HFFc6 (cell line): ENCODE results near the gene TACC2. TPM values are rescaled to one million over a fixed set of nuclear protein-coding genes. Genes with fewer than 3 reads are reported as not detected.
A peak's percentile ranks its signal among the peaks of the same experiment; 100 is the strongest.

Experiments
- DNase-seq: peaks from one replicate; pipeline ENCODE4 v3.0.0-alpha.2; 2018
- H3K27ac Mint-ChIP-seq: 2 replicates; pipeline ENCODE4 v1.8.0; 2020; ENCODE audit warnings: mild to moderate bottlenecking, mixed read lengths
- H3K27me3 Mint-ChIP-seq: 2 replicates; pipeline ENCODE4 v1.8.0; 2021; ENCODE audit warnings: mild to moderate bottlenecking, moderate library complexity, mixed read lengths; ENCODE audit not compliant: insufficient read depth
- H3K36me3 Mint-ChIP-seq: 2 replicates; pipeline ENCODE4 v1.8.0; 2021; ENCODE audit warnings: low read depth, mixed read lengths
- H3K4me1 Mint-ChIP-seq: 2 replicates; pipeline ENCODE4 v1.8.0; 2020; ENCODE audit warnings: low read depth, mixed read lengths
- H3K4me3 Mint-ChIP-seq: 2 replicates; pipeline ENCODE4 v1.8.0; 2020; ENCODE audit warnings: mild to moderate bottlenecking, moderate library complexity, mixed read lengths
- H3K9me3 Mint-ChIP-seq: 2 replicates; pipeline ENCODE4 v1.8.0; 2020; ENCODE audit warnings: mild to moderate bottlenecking, mixed read lengths
- total RNA-seq, 6 experiments: library from RNA; stranded (reverse); fragmentation: NEBNext Ultra II Directional; extraction: Animal tissue kit (Norgen Biotek cat#: 25700); gene quantifications; 2 replicates in 1 of 6; 3 replicates in 5 of 6; pipeline ENCODE4 v1.2.3, GENCODE V29; 2021
- TF ChIP-seq, protein P1 (sequence below): fragments of 200-600 bp; sonication (generic); IDR thresholded peaks from 2 replicates; pipeline ENCODE4 v1.5.0; 2021; ENCODE audit warnings: antibody characterized with exemption, mild to moderate bottlenecking

TACC2 gene
- total RNA-seq, 6 experiments from 2014 or later: 15.9 to 19.5 (median 17.5) TPM

DNA sequence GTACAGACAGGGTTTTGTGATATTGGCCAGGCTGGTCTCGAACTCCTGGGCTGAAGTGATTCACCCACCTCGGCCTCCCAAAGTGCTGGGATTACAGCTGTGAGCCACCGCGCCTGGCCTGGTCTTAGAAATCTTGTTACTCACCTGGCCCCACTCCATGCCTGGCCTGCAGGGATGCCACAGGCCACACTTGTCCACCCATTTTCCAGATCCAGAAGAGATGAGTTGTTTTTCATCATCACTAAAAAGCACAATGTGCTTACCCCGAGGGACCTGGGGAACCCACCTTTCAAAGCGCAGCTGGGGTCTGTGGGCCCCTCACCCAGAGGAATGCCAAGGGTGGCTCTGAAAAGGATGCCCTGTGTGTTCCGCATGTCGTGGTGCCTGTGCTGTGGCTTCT is 134.2 kb downstream of the TACC2 start:
- Mint-ChIP-seq H3K4me3 (no peak overlapping the region), H3K27me3 (peaks cover 3% of the 10 kb centered on the region), H3K4me1 (peaks cover 31% of the 10 kb centered on the region), H3K9me3 (no peaks in the 10 kb centered on the region), H3K36me3 (peaks cover 10% of the 10 kb centered on the region; the same call in 1 of the 2 replicates), H3K27ac (no peak overlapping the region)
- TF ChIP-seq, protein P1, sequence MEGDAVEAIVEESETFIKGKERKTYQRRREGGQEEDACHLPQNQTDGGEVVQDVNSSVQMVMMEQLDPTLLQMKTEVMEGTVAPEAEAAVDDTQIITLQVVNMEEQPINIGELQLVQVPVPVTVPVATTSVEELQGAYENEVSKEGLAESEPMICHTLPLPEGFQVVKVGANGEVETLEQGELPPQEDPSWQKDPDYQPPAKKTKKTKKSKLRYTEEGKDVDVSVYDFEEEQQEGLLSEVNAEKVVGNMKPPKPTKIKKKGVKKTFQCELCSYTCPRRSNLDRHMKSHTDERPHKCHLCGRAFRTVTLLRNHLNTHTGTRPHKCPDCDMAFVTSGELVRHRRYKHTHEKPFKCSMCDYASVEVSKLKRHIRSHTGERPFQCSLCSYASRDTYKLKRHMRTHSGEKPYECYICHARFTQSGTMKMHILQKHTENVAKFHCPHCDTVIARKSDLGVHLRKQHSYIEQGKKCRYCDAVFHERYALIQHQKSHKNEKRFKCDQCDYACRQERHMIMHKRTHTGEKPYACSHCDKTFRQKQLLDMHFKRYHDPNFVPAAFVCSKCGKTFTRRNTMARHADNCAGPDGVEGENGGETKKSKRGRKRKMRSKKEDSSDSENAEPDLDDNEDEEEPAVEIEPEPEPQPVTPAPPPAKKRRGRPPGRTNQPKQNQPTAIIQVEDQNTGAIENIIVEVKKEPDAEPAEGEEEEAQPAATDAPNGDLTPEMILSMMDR: no peak
- DNase-seq: no peak

DNA sequence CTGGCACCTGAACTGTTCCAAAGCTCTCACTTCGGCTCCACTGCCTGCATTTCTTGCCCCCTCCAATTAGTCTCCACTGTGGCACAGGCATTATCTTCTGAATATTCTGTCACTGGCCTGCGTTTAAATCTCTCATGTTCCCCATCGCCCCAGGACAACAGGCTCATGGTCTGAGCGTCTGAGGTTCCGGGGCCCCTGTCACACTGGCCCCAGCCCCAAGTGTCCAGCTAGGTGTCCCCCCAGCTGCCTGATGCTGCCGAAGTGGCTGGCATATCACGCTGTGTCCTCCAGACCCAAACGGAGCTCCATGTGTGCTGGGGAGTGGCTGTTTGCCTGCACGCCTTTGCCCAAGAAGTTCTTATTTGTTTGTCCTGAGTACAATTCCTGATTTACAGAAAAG is 135.4 kb downstream of the TACC2 start:
- H3K4me3 Mint-ChIP-seq: no peak overlapping the region
- TF ChIP-seq, protein P1: no peak
- peaks cover 3% of the 10 kb centered on the region for H3K27me3 Mint-ChIP-seq
- DNase-seq: no peak
- peaks cover 28% of the 10 kb centered on the region for H3K4me1 Mint-ChIP-seq
- peaks cover 10% of the 10 kb centered on the region; the same call in 1 of the 2 replicates for H3K36me3 Mint-ChIP-seq
- no peaks in the 10 kb centered on the region for H3K9me3 Mint-ChIP-seq
- no peak overlapping the region for H3K27ac Mint-ChIP-seq

GRCh38 chr10:122124808-122125207 is 135.8 kb downstream of the TACC2 start:
- no peaks in the 10 kb centered on the region for H3K9me3 Mint-ChIP-seq
- no peak overlapping the region for H3K4me3 Mint-ChIP-seq
- H3K4me1 Mint-ChIP-seq: peaks cover 28% of the 10 kb centered on the region
- H3K27ac Mint-ChIP-seq: no peak overlapping the region
- H3K27me3 Mint-ChIP-seq: peaks cover 3% of the 10 kb centered on the region
- H3K36me3 Mint-ChIP-seq: peaks cover 10% of the 10 kb centered on the region; the same call in 1 of the 2 replicates
- TF ChIP-seq, protein P1: no peak
- DNase-seq: no peak

- Mint-ChIP-seq H3K27me3 (peaks cover 3% of the 10 kb centered on the region), H3K36me3 (peaks cover 10% of the 10 kb centered on the region; the same call in 1 of the 2 replicates), H3K27ac (peak overlapping the region; percentile 68), H3K9me3 (no peaks in the 10 kb centered on the region), H3K4me3 (peak overlapping the region; percentile 31), H3K4me1 (peaks cover 36% of the 10 kb centered on the region)
- peak; percentile 88 for DNase-seq
- TF ChIP-seq, protein P1: no peak
These were observed 138.0 kb downstream of the TACC2 start for GRCh38 chr10:122126763-122127659.

DNA sequence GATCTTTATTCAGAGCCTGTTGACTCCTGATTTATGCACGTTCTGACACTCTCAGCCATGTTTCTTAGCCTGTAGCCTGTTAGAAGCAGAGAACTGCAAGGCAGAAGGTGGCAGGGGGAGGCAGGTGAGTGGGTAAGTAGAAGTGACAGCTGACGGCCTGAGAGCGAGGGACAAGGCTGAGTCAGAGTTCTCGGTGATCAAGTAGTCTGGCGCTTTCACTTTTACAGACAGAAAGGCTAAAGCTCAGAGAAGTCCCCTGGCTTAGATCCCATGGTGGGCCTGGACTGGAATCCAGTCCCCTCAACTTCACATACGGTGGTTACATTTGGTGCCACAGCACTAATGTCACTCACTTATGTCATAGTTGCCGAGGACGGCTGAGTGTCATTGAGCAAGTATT is 139.0 kb downstream of the TACC2 start:
- peaks cover 10% of the 10 kb centered on the region; the same call in 1 of the 2 replicates for H3K36me3 Mint-ChIP-seq
- DNase-seq: no peak
- H3K4me1 Mint-ChIP-seq: peaks cover 36% of the 10 kb centered on the region
- peaks cover 3% of the 10 kb centered on the region for H3K27me3 Mint-ChIP-seq
- H3K27ac Mint-ChIP-seq: no peak overlapping the region; the same call in 1 of the 2 replicates
- H3K9me3 Mint-ChIP-seq: no peaks in the 10 kb centered on the region
- H3K4me3 Mint-ChIP-seq: peak overlapping the region; percentile 31; the same call in 1 of the 2 replicates
- TF ChIP-seq, protein P1: no peak
